SK-N-SH treated with all-trans-retinoic acid at 6 μM for 48 hours (cell line): ENCODE measurements around the gene GPR55.

ENCODE experiments used
- ATAC-seq: fragments of 200-7000 bp; cut with Tn5 transposase; 3 replicates; pipeline ENCODE4 v1.9.1; 2020; ENCODE audit warnings: mild to moderate bottlenecking, moderate library complexity
- ARNTL ChIP-seq: fragments of 450-650 bp; formaldehyde crosslinking; IDR thresholded peaks from 2 replicates; pipeline ENCODE4 v1.5.0; 2020; ENCODE audit warnings: low read depth, mild to moderate bottlenecking, moderate library complexity, borderline replicate concordance
- BACH2 ChIP-seq: fragments of 250-450 bp; sonication (Bioruptor Pico); IDR thresholded peaks from 2 replicates; pipeline ENCODE4 v1.9.0; 2021; ENCODE audit warnings: mild to moderate bottlenecking, borderline replicate concordance
- CSDC2 ChIP-seq: fragments of 250-450 bp; sonication (Bioruptor Pico); IDR thresholded peaks from 2 replicates; pipeline ENCODE4 v1.5.0; 2020; ENCODE audit warnings: mild to moderate bottlenecking, moderate library complexity
- ESRRG ChIP-seq: fragments of 250-450 bp; sonication (Bioruptor Pico); IDR thresholded peaks from 2 replicates; pipeline ENCODE4 v1.6.1; 2021; ENCODE audit warnings: mild to moderate bottlenecking
- OSR1 ChIP-seq: fragments of 250-450 bp; sonication (Bioruptor Pico); IDR thresholded peaks from 2 replicates; pipeline ENCODE4 v1.8.0; 2022; ENCODE audit warnings: moderate library complexity, mild to moderate bottlenecking, inconsistent platforms
- PPARA ChIP-seq: fragments of 250-450 bp; sonication (Bioruptor Pico); IDR thresholded peaks from 2 replicates; pipeline ENCODE4 v1.5.0; 2020; ENCODE audit warnings: mild to moderate bottlenecking, borderline replicate concordance
- RARB ChIP-seq: fragments of 250-450 bp; sonication (Bioruptor Pico); IDR thresholded peaks from 2 replicates; pipeline ENCODE4 v1.8.0; 2021; ENCODE audit warnings: mild to moderate bottlenecking, moderate library complexity
- SNAI2 ChIP-seq: fragments of 250-450 bp; sonication (Bioruptor Pico); IDR thresholded peaks from 2 replicates; pipeline ENCODE4 v1.5.0; 2020; ENCODE audit warnings: mild to moderate bottlenecking, moderate library complexity
- TCF4 ChIP-seq: fragments of 250-450 bp; sonication (Bioruptor Pico); IDR thresholded peaks from 2 replicates; pipeline ENCODE4 v1.8.0; 2021; ENCODE audit warnings: mild to moderate bottlenecking, moderate library complexity, borderline replicate concordance
- TOX ChIP-seq: fragments of 250-450 bp; sonication (Bioruptor Pico); IDR thresholded peaks from 2 replicates; pipeline ENCODE4 v1.8.0; 2021; ENCODE audit warnings: mild to moderate bottlenecking, moderate library complexity, borderline replicate concordance
- ZC3H10 ChIP-seq: fragments of 250-450 bp; sonication (Bioruptor Pico); IDR thresholded peaks from 2 replicates; pipeline ENCODE4 v1.5.1; 2021; ENCODE audit warnings: mild to moderate bottlenecking, moderate library complexity
- ZFP3 ChIP-seq: fragments of 250-450 bp; sonication (Bioruptor Pico); IDR thresholded peaks from 2 replicates; pipeline ENCODE4 v1.5.0; 2020; ENCODE audit warnings: mild to moderate bottlenecking, moderate library complexity
- ZFP30 ChIP-seq: fragments of 450-650 bp; formaldehyde crosslinking; IDR thresholded peaks from 2 replicates; pipeline ENCODE4 v1.5.0; 2022; ENCODE audit warnings: mild to moderate bottlenecking, moderate library complexity
- ZNF565 ChIP-seq: fragments of 450-650 bp; formaldehyde crosslinking; conservative IDR thresholded peaks from 2 replicates; pipeline ENCODE4 v1.5.0; 2020; ENCODE audit warnings: low read depth, mild to moderate bottlenecking, moderate library complexity
- ZNF70 ChIP-seq: fragments of 450-650 bp; formaldehyde crosslinking; IDR thresholded peaks from 2 replicates; pipeline ENCODE4 v1.5.0; 2020; ENCODE audit warnings: mild to moderate bottlenecking, moderate library complexity
- ZNF8 ChIP-seq: fragments of 450-650 bp; formaldehyde crosslinking; IDR thresholded peaks from 2 replicates; pipeline ENCODE4 v1.5.0; 2020; ENCODE audit warnings: mild to moderate bottlenecking, moderate library complexity
- TF ChIP-seq, protein P1 (sequence below): fragments of 250-450 bp; sonication (Bioruptor Pico); IDR thresholded peaks from 2 replicates; pipeline ENCODE4 v1.5.1; 2021; ENCODE audit warnings: mild to moderate bottlenecking, moderate library complexity
- TF ChIP-seq, protein P2 (sequence below): fragments of 250-450 bp; sonication (Bioruptor Pico); IDR thresholded peaks from 2 replicates; pipeline ENCODE4 v1.8.0; 2021; ENCODE audit warnings: low read depth, mild to moderate bottlenecking, moderate library complexity, borderline replicate concordance
- TF ChIP-seq, protein P3 (sequence below): fragments of 250-450 bp; sonication (Bioruptor Pico); IDR thresholded peaks from 2 replicates; pipeline ENCODE4 v1.5.0; 2020; ENCODE audit warnings: mild to moderate bottlenecking, moderate library complexity
- TF ChIP-seq, protein P4 (sequence below): fragments of 250-450 bp; sonication (Bioruptor Pico); IDR thresholded peaks from 2 replicates; pipeline ENCODE4 v1.5.1; 2020; ENCODE audit warnings: low read depth, mild to moderate bottlenecking, moderate library complexity
- TF ChIP-seq, protein P5 (sequence below): fragments of 250-450 bp; sonication (Bioruptor Pico); IDR thresholded peaks from 2 replicates; pipeline ENCODE4 v1.8.0; 2020; ENCODE audit warnings: mild to moderate bottlenecking, moderate library complexity, borderline replicate concordance

The GPR55 gene

DNA sequence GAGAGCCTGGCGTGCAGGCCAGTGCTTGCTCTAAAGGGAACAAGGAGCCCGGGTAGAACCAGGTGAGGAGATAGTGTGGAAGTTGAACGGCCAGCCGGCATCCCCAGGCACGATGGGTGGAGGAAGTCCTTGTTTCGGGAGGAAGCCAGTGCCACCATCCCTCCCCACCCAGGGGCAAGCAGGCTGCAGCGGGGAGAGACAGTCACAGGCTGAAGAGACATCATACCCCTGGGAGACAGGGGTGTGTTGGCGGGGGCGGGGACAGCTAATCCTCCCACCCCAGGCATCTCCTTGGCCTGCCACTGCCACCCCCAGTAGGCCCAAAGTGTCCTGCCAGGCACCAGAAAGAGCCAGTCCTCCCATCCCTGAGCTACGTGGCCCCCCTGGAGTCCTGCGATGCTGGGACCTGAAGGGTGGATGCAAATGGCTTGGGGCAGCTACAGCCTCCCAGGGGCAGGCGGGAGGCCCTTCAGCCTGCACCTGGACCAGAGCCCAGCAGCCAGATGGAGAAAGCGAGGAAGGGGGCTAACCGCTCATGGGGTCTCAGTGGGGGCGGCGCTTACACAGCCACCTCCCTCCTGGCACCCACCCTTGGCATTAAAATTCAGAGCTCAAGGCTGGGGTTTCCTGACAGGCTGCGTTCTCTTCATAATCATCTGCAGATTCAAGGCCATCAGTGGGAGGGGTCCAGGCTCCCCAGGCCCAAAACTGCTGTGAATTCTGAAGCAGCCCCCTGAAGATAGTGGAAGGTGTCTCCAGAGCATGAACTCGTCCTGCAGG lies 14.8 kb upstream of the GPR55 start (continued):
- no peak for TF ChIP-seq TCF4 (CRISPR knock-in tag)
- no peak for TF ChIP-seq PPARA (CRISPR knock-in tag)
- no peak for TF ChIP-seq ZNF70 (CRISPR knock-in tag)

DNA sequence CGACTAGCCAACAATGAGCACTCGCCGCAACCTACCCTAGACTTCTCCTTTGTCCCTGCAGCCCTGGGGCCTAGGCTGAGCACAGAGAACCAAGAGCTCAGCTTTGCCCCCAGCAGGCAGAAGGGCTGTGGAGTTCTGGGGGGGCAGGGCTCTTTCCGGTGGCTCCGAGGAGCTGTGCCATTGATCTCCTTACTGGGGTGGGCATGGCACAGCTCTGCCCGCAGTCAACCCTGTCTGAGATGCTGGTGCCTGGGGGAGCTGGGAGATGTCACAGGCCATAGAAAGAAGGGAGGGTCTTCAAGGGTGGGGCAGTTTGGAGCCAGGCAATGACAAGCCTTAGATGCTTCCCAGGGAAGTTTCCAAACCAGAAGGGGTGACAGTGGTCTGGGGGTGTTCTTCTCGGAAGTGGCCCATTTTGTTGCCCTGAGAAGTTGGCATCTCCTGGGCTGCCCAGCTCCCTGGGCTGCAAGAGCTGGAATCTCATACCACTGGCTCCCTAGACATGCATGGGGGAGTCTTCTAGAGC lies 14.1 kb upstream of the GPR55 start:
- no peak for TF ChIP-seq SNAI2
- TF ChIP-seq, protein P1, sequence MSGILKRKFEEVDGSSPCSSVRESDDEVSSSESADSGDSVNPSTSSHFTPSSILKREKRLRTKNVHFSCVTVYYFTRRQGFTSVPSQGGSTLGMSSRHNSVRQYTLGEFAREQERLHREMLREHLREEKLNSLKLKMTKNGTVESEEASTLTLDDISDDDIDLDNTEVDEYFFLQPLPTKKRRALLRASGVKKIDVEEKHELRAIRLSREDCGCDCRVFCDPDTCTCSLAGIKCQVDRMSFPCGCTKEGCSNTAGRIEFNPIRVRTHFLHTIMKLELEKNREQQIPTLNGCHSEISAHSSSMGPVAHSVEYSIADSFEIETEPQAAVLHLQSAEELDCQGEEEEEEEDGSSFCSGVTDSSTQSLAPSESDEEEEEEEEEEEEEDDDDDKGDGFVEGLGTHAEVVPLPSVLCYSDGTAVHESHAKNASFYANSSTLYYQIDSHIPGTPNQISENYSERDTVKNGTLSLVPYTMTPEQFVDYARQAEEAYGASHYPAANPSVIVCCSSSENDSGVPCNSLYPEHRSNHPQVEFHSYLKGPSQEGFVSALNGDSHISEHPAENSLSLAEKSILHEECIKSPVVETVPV (CRISPR knock-in tag) = no peak
- TF ChIP-seq BACH2 (CRISPR knock-in tag) = no peak
- TF ChIP-seq ARNTL = no peak
- TF ChIP-seq, protein P2, sequence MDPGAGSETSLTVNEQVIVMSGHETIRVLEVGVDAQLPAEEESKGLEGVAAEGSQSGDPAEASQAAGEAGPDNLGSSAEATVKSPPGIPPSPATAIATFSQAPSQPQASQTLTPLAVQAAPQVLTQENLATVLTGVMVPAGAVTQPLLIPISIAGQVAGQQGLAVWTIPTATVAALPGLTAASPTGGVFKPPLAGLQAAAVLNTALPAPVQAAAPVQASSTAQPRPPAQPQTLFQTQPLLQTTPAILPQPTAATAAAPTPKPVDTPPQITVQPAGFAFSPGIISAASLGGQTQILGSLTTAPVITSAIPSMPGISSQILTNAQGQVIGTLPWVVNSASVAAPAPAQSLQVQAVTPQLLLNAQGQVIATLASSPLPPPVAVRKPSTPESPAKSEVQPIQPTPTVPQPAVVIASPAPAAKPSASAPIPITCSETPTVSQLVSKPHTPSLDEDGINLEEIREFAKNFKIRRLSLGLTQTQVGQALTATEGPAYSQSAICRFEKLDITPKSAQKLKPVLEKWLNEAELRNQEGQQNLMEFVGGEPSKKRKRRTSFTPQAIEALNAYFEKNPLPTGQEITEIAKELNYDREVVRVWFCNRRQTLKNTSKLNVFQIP = no peak
- TF ChIP-seq ZC3H10 (CRISPR knock-in tag) = no peak
- TF ChIP-seq TOX (CRISPR knock-in tag) = no peak
- TF ChIP-seq ZNF8 (CRISPR knock-in tag) = no peak
- TF ChIP-seq, protein P3, sequence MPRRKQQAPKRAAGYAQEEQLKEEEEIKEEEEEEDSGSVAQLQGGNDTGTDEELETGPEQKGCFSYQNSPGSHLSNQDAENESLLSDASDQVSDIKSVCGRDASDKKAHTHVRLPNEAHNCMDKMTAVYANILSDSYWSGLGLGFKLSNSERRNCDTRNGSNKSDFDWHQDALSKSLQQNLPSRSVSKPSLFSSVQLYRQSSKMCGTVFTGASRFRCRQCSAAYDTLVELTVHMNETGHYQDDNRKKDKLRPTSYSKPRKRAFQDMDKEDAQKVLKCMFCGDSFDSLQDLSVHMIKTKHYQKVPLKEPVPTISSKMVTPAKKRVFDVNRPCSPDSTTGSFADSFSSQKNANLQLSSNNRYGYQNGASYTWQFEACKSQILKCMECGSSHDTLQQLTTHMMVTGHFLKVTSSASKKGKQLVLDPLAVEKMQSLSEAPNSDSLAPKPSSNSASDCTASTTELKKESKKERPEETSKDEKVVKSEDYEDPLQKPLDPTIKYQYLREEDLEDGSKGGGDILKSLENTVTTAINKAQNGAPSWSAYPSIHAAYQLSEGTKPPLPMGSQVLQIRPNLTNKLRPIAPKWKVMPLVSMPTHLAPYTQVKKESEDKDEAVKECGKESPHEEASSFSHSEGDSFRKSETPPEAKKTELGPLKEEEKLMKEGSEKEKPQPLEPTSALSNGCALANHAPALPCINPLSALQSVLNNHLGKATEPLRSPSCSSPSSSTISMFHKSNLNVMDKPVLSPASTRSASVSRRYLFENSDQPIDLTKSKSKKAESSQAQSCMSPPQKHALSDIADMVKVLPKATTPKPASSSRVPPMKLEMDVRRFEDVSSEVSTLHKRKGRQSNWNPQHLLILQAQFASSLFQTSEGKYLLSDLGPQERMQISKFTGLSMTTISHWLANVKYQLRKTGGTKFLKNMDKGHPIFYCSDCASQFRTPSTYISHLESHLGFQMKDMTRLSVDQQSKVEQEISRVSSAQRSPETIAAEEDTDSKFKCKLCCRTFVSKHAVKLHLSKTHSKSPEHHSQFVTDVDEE (CRISPR knock-in tag) = no peak
- no peak for TF ChIP-seq OSR1 (CRISPR knock-in tag)
- TF ChIP-seq ZNF565 (CRISPR knock-in tag) = no peak
- no peak for TF ChIP-seq CSDC2
- TF ChIP-seq, protein P4, sequence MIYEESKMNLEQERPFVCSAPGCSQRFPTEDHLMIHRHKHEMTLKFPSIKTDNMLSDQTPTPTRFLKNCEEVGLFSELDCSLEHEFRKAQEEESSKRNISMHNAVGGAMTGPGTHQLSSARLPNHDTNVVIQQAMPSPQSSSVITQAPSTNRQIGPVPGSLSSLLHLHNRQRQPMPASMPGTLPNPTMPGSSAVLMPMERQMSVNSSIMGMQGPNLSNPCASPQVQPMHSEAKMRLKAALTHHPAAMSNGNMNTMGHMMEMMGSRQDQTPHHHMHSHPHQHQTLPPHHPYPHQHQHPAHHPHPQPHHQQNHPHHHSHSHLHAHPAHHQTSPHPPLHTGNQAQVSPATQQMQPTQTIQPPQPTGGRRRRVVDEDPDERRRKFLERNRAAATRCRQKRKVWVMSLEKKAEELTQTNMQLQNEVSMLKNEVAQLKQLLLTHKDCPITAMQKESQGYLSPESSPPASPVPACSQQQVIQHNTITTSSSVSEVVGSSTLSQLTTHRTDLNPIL = no peak
- TF ChIP-seq, protein P5, sequence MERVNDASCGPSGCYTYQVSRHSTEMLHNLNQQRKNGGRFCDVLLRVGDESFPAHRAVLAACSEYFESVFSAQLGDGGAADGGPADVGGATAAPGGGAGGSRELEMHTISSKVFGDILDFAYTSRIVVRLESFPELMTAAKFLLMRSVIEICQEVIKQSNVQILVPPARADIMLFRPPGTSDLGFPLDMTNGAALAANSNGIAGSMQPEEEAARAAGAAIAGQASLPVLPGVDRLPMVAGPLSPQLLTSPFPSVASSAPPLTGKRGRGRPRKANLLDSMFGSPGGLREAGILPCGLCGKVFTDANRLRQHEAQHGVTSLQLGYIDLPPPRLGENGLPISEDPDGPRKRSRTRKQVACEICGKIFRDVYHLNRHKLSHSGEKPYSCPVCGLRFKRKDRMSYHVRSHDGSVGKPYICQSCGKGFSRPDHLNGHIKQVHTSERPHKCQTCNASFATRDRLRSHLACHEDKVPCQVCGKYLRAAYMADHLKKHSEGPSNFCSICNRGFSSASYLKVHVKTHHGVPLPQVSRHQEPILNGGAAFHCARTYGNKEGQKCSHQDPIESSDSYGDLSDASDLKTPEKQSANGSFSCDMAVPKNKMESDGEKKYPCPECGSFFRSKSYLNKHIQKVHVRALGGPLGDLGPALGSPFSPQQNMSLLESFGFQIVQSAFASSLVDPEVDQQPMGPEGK (CRISPR knock-in tag) = no peak
- TF ChIP-seq PPARA (CRISPR knock-in tag) = no peak
- TF ChIP-seq RARB (CRISPR knock-in tag) = no peak
- TF ChIP-seq ZFP3 = no peak
- TF ChIP-seq ESRRG = no peak
- ATAC-seq = no peak

DNA sequence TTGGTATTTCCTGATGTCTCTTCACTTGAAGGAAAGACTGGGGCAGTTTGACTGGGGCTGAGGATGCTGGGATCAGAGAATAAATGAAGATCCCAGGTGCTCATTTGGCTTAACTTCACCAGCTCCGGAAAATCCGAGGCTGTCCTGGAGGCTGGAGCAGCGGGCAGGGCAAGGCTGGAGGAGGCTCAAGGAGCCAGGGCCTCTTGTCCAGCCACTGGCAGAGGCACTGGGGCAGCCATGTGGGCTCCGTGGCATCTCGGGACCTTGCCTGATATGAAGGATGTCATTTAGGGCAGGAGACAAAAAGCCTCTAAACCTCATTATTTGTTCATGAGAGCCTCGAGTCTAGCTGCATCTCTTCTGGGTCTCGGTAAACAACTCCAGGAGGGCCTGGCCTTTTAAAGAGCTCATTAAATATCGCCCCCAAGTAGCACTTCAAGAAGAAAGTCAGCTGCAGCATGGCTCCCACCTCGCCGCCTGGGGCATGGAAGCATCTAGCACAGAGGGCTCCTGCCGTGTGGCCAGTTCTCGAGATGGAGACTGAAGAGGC lies 13.5 kb upstream of the GPR55 start:
- no peak for TF ChIP-seq ZNF565 (CRISPR knock-in tag)
- no peak for TF ChIP-seq ESRRG
- TF ChIP-seq OSR1 (CRISPR knock-in tag) = no peak
- no peak for TF ChIP-seq SNAI2
- TF ChIP-seq, protein P1 (CRISPR knock-in tag) = no peak
- no peak for TF ChIP-seq CSDC2
- no peak for TF ChIP-seq TCF4 (CRISPR knock-in tag)
- TF ChIP-seq TOX (CRISPR knock-in tag) = no peak
- no peak for TF ChIP-seq BACH2 (CRISPR knock-in tag)
- no peak for TF ChIP-seq ZFP30 (CRISPR knock-in tag)
- no peak for ATAC-seq
